Activated T-cell treated with anti-CD3 and anti-CD28 coated beads for 48 hours (primary cell): ENCODE measurements around the gene LHX5.

ENCODE experiments used
- DNase-seq: peaks from one replicate; pipeline ENCODE4 v3.0.0-alpha.2; 2020; ENCODE audit warnings: low read depth

The LHX5 gene

GRCh38 chr12:113464852-113465719, 6.6 kb downstream of the LHX5 start:
- DNase-seq: no peak

DNA sequence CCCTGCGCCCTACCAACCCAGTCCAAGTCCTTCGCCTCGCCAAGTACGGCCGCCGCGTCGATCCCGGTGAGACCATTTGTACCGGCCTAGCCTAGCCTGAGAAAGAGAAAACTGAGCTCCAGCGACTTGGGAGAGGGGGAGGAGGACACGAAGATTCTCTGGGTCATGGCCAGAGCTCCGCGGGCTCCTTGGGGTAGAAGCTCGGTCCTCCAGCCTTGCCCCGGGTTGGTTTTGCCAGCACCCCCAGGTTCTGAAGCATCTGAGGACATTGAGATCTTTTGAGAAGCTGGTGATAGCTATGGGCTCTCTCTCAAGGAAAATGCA, 7.3 kb downstream of the LHX5 start:
- no peak for DNase-seq

- no peak for DNase-seq
Observed at GRCh38 chr12:113463746-113464451, 7.8 kb downstream of the LHX5 start.

GRCh38 chr12:113462998-113463745, 8.5 kb downstream of the LHX5 start:
- DNase-seq: no peak

- DNase-seq: peak; percentile 70
Observed at GRCh38 chr12:113462117-113462774, 9.4 kb downstream of the LHX5 start.

GRCh38 chr12:113461666-113462065, 10.0 kb downstream of the LHX5 start:
- no peak for DNase-seq

- DNase-seq: no peak
Observed at GRCh38 chr12:113459981-113460380, 11.7 kb downstream of the LHX5 start.

GRCh38 chr12:113457710-113458109, 14.0 kb downstream of the LHX5 start:
- DNase-seq: no peak

DNA sequence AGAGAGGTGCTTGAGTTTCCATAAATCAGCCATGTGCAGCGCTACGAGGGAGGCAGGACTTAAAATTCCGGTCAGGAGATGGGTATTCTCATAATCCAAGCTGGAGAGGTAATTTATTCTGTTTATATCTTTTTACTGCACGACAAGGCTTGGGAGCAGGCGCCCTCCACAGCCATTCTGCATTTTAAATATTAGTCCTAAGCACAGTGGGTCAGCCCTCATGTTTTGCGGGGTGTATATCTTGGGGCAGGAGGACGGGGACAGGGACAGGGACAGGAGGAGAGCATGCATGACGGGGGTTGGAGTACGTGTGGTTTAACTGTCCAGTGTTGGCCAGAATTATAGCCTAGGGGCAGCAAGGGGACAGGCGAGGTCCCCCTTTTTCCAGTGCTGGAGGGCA, 14.5 kb downstream of the LHX5 start:
- no peak for DNase-seq

DNA sequence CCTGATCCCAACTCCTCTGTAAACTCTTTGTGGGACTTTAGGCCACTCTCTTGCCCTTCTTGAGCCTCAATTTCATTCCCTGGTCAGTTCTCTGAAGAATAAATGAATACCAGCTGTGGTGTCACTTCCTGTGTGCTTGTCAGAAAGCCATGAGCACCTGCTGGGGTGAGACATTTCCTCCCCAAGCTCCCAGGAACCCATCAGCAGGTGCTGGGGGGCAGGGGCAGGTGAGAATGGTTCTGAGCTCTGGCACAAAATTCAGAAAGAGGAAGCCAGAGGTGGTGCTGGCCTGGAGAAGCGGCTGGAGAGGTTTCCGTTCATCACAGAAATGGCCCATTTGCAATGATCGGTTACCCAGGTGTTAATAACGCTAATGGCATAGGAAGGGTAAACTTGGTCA, 14.9 kb downstream of the LHX5 start:
- DNase-seq: no peak

- no peak for DNase-seq
Observed at GRCh38 chr12:113456199-113456598, 15.5 kb downstream of the LHX5 start.

DNA sequence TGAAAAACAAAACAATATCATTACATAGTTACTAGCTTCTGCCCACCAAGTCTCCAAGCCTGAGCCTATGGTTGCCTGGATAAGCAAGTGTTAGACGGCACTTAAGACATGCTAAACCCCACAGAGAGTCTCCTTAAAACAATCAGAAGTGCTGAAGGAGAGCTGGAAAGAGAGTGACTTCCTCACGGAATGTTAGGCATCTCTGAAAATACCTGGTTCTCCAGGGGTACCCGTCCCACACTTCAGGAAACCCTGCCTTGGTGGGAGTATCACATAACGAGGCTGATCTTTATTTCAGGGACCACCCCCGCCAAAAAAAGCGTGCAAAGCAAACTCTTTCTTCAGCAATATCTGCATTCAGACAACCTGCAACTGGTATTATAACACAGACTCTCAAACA, 18.3 kb downstream of the LHX5 start:
- no peak for DNase-seq

DNA sequence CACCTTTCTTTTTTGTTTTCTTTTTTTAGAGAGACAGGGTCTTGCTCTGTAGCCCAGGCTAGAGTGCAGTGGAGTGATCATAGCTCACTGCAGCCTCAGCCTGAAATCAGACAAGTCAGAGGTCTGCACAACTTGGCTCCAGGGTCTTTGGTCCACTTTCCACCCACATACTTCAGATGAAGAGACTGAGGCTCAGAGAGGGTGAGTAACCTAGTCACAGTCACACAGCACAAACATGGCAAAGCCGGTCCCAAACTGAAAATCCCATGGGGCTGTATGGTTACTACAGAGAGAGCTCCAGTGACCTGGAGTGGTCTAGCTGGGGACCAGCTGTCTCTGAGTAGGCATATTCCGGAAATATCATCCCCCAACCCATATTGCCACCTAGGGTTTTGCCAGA, 19.2 kb downstream of the LHX5 start:
- DNase-seq: no peak

- no peak for DNase-seq
Observed at GRCh38 chr12:113449839-113450238, 21.8 kb downstream of the LHX5 start.

DNA sequence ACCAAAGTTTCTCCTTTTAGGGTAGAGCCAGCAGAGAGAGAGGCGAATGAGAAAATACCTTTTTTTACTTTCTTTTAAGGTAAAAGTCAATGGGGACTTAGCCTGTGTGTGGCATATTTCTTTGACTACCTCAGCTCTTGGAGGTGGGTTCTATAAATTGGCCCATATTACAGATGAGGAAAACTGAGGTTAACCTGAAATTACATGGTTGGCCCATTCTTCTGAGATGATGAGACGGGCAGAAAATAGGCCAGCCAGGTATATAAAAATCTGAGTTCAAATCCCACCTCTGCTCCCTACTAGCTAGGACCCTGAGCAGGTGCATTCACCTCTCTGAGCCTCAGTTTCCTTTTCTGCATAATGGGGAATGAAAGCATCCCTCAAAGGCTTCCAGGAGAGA, 22.4 kb downstream of the LHX5 start:
- no peak for DNase-seq

DNA sequence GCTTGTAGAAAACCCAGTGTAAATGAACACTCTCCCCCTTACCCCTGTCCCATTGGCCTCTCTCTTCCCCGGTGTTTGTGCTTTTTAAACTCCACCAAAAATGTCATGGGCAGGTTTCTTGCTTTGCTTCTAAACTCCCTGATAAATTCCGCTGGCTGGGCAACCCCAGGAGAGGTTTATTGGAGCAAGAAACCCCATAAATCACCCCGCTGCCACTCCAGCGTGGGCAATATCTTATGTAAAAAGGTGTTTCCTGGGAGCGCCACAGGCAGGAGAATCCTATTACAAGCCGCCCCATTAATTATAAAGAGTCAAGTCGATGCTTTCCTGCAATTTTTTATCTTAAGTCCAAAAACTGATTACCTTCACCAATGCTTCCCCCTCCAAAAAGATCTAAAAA, 22.8 kb downstream of the LHX5 start:
- no peak for DNase-seq

DNA sequence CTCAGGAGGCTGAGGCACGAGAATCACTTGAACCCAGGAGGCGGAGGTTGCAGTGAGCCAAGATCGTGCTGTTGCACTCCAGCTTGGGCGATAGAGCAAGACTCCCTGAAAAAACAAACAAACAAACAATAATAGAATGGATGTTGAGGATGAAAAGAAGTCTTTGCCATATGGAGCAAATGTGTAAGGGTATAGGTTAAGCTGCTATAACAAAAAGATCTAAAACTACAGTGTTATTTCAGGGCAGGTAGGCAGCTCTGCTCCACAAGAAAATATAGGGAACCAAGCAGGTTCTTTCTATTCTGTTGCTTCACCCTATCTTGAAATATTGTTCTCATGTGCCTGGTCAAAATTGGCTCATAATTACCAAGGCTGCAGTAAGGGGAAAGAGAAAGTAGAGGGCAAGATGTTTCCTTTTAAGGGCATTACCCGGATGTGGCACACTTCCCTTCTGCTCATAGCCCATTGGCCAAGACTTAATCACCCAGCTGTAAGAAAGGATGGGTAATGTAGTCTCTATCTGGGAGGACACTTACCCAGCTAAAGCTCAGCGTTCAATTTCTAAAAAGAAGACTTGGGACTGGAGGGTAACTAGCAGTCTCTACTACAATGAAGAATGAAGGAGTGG, 26.0 kb downstream of the LHX5 start:
- DNase-seq: no peak

- DNase-seq: no peak
Observed at GRCh38 chr12:113443030-113443539, 28.6 kb downstream of the LHX5 start.

GRCh38 chr12:113440947-113441782, 30.5 kb downstream of the LHX5 start:
- DNase-seq: no peak

DNA sequence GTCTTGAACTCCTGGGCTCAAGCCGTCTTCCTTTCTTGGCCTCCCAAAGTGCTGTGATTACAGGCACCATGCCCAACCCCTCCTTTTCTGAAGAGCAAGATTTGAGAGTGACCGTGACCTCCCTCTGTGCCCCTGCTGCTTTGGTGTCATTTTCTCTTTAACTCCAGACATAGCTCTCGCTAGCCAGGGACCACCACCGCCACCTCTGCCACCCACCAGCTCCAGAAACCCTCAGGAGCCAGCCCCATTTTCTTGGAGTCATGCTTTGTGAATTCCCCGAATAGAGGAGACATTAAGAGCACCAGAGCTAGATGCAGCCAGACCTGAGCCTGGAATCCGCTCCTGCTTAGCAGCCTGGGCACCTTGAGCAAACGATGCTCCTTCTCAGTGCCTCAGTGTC, 31.3 kb downstream of the LHX5 start:
- DNase-seq: no peak

DNA sequence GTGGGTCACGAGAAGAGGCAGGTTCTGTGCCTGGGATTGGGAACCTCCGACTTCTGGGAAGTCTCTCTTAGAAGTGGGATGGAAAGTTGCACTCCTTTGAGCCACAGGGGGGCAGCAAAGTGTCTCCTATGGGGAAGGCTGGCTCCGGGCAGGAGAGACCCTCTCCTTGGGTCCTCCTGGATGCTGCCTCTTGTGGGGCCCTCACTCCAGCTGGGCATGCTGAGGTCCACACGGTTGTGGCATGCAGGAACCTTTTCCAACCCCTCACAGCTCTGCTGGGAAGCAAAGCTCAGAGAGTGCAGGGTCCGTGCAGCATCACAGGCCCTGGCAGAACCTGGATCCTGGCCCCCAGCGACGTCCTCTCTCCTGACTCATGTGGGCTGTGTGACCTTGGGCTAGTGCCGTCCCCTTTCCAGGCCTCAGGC, 32.1 kb downstream of the LHX5 start:
- no peak for DNase-seq
